ENCODE data around the gene ARFGAP1.

GRCh38 chr20:63249891-63250290 is 22.7 kb upstream of the ARFGAP1 start:
- TF ChIP-seq CTCF (IDR thresholded peaks at IDR 0.05) (no peak), POLR2A (IDR thresholded peaks at IDR 0.05) (no peak)
